Left lung (tissue), 10 donors: ENCODE measurements around the gene NFIX. TPM values are rescaled to one million over a fixed set of nuclear protein-coding genes. Genes with fewer than 3 reads are reported as not detected.
"Not testable (repeated sequence)": the region's sequence is repeated elsewhere in the genome, so short reads cannot be mapped to it uniquely, and the experiment has no call there.

Source experiments
- ATAC-seq: fragments of 200-7000 bp; cut with Tn5 transposase; one replicate; pipeline ENCODE4 v1.9.1; 2020; ENCODE audit warnings: moderate library complexity
- DNase-seq, 4 donors: peaks; one replicate each; pipeline ENCODE4 v3.0.0-alpha.2; 2013 to 2020
- H3K27ac ChIP-seq, 2 donors: fragments of 200-600 bp; sonication (generic) in 1 of 2; one replicate each; pipeline versions ENCODE4 v1.5.0 to v1.8.0; 2020 to 2021
- H3K27me3 ChIP-seq, 2 donors: fragments of 200-600 bp; sonication (generic) in 1 of 2; one replicate each; pipeline versions ENCODE4 v1.5.0 to v1.8.0; 2020 to 2021
- H3K36me3 ChIP-seq, 2 donors: fragments of 200-600 bp; sonication (generic) in 1 of 2; one replicate each; pipeline versions ENCODE4 v1.5.0 to v1.8.0; 2020 to 2021
- H3K4me1 ChIP-seq, 2 donors: fragments of 200-600 bp; one replicate each; pipeline ENCODE4 v1.8.0; 2021
- H3K4me3 ChIP-seq, 2 donors: fragments of 200-600 bp; sonication (generic) in 1 of 2; one replicate each; pipeline versions ENCODE4 v1.5.0 to v1.8.0; 2020 to 2021; ENCODE audit warnings: mild to moderate bottlenecking in 1 of 2
- H3K9me3 ChIP-seq, 2 donors: fragments of 200-600 bp; sonication (generic) in 1 of 2; one replicate each; pipeline versions ENCODE4 v1.5.0 to v1.8.0; 2020 to 2021
- CTCF ChIP-seq, 2 donors: fragments of 200-600 bp; sonication (generic) in 1 of 2; IDR thresholded peaks; one replicate each; pipeline versions ENCODE4 v1.5.0 to v1.8.0; 2021; ENCODE audit warnings: antibody characterized with exemption in 2 of 2
- intact Hi-C, 2 donors: fragments of 100-400 bp; cut with DNase I; formaldehyde crosslinking; loops; one replicate each; pipeline versions ENCODE4 v1.11.2 to v1.14.2; 2022
- polyA plus RNA-seq, 6 donors: library from polyadenylated mRNA; unstranded; fragments of 120-200 nt; gene quantifications; one replicate each; pipeline ENCODE4 v1.2.1, GENCODE V29; 2013; ENCODE audit not compliant: insufficient read length in 6 of 6
- total RNA-seq, 2 donors: library from RNA; stranded (reverse); fragmentation: NEBNext Ultra II Directional; extraction: Animal tissue kit (Norgen Biotek cat#: 25700); gene quantifications; one replicate each; pipeline ENCODE4 v1.2.1, GENCODE V29; 2021
- donor health status: DM: no; HTN: yes; CAD: no.
- donor health status: DM: no; HTN: no; CAD: no.

NFIX gene
- total and polyA plus RNA-seq, 8 donors, result 92.6 to 237 (median 123) TPM

GRCh38 chr19:12974301-12975220 is 20.7 kb upstream of the NFIX start:
- Histone ChIP-seq H3K9me3 (no peaks in the 10 kb centered on the region), H3K36me3 (no peaks in the 10 kb centered on the region), H3K27ac (no peak overlapping the region), H3K4me1 (no peaks in the 10 kb centered on the region), H3K4me3 (no peak overlapping the region), H3K27me3 (no peaks in the 10 kb centered on the region)
- TF ChIP-seq CTCF (IDR thresholded peaks at IDR 0.05), result no peak
- intact Hi-C loops, result loop anchor here in 1 of 2 donors (10.0 kb wide), 1 partner anchor 290 kb away; no protein-coding TSS in a partner anchor
- ATAC-seq (no peak), DNase-seq (no peak)

GRCh38 chr19:12975221-12975741 is 20.0 kb upstream of the NFIX start:
- H3K27ac ChIP-seq, result no peak overlapping the region
- H3K36me3 ChIP-seq, result no peaks in the 10 kb centered on the region
- H3K4me3 ChIP-seq, result no peak overlapping the region
- no peak for TF ChIP-seq CTCF (IDR thresholded peaks at IDR 0.05)
- no peaks in the 10 kb centered on the region for H3K27me3 ChIP-seq
- DNase-seq (no peak), ATAC-seq (no peak)
- H3K9me3 ChIP-seq, result no peaks in the 10 kb centered on the region
- H3K4me1 ChIP-seq, result no peaks in the 10 kb centered on the region
- intact Hi-C loops, result loop anchor here in 1 of 2 donors (10.0 kb wide), 1 partner anchor 290 kb away; no protein-coding TSS in a partner anchor

GRCh38 chr19:12976109-12976508 is 19.2 kb upstream of the NFIX start:
- not testable (repeated sequence) for DNase-seq, H3K9me3 ChIP-seq, H3K27ac ChIP-seq, H3K4me3 ChIP-seq, H3K4me1 ChIP-seq, ATAC-seq, H3K36me3 ChIP-seq, H3K27me3 ChIP-seq
- intact Hi-C loops, result loop anchor here in 1 of 2 donors (10.0 kb wide), 1 partner anchor 289 kb away; no protein-coding TSS in a partner anchor

GRCh38 chr19:12979974-12980373 is 15.3 kb upstream of the NFIX start:
- Histone ChIP-seq H3K4me1 (peaks cover 0 to 17% of the 10 kb centered on the region in 2 donors), H3K27me3 (peaks cover 0 to 12% of the 10 kb centered on the region in 2 donors), H3K36me3 (no peaks in the 10 kb centered on the region), H3K27ac (no peak overlapping the region), H3K9me3 (no peaks in the 10 kb centered on the region), H3K4me3 (no peak overlapping the region)
- TF ChIP-seq CTCF (IDR thresholded peaks at IDR 0.05), result no peak
- intact Hi-C loops, result loop anchor here (5.0 to 10.0 kb wide), 3 partner anchors 82 to 285 kb away; no protein-coding TSS in a partner anchor
- DNase-seq, result no peak
- ATAC-seq, result no peak

- peaks cover 0 to 12% of the 10 kb centered on the region in 2 donors for H3K27me3 ChIP-seq
- H3K36me3 ChIP-seq, result no peaks in the 10 kb centered on the region
- H3K9me3 ChIP-seq, result no peaks in the 10 kb centered on the region
- H3K4me1 ChIP-seq, result peaks cover 0 to 21% of the 10 kb centered on the region in 2 donors
- H3K27ac ChIP-seq, result no peak overlapping the region
- DNase-seq, result no peak
- TF ChIP-seq CTCF (IDR thresholded peaks at IDR 0.05), result no peak
- intact Hi-C loops, result loop anchor here (5.0 to 10.0 kb wide), 2 partner anchors 80 to 112 kb away; no protein-coding TSS in a partner anchor
- ATAC-seq, result no peak
- H3K4me3 ChIP-seq, result no peak overlapping the region
Measured at GRCh38 chr19:12982648-12983047, 12.6 kb upstream of the NFIX start.
